DOHH2 (cell line): ENCODE results near the gene PRRC2A.

Source experiments
- H3F3A ChIP-seq: fragments of 200-600 bp; sonication (generic), shearing (Covaris generic); 2 replicates; pipeline ENCODE4 v1.6.0; 2016; ENCODE audit warnings: antibody characterized with exemption, mild to moderate bottlenecking; ENCODE audit not compliant: control insufficient read depth, insufficient read depth
- H3K27ac ChIP-seq: fragments of 200-600 bp; sonication (generic); 2 replicates; pipeline ENCODE4 v1.5.1; 2014; ENCODE audit warnings: low read depth, mild to moderate bottlenecking, low read length, moderate library complexity
- H3K27me3 ChIP-seq: fragments of 200-600 bp; sonication (generic); 2 replicates; pipeline ENCODE4 v1.6.1; 2014; ENCODE audit warnings: mild to moderate bottlenecking, low read length, mixed read lengths; ENCODE audit not compliant: control insufficient read depth
- H3K36me3 ChIP-seq: fragments of 200-600 bp; sonication (generic); 2 replicates; pipeline ENCODE4 v1.6.1; 2014; ENCODE audit warnings: mild to moderate bottlenecking, low read length, moderate library complexity, mixed read lengths; ENCODE audit not compliant: control insufficient read depth
- H3K4me1 ChIP-seq: fragments of 200-600 bp; sonication (generic); 2 replicates; pipeline ENCODE4 v1.6.1; 2014; ENCODE audit warnings: mild to moderate bottlenecking, low read length, mixed read lengths; ENCODE audit not compliant: control insufficient read depth
- H3K4me2 ChIP-seq: fragments of 200-600 bp; sonication (generic); 2 replicates; pipeline ENCODE4 v1.6.0; 2014; ENCODE audit warnings: mild to moderate bottlenecking, low read length, moderate library complexity
- H3K4me3 ChIP-seq: fragments of 200-600 bp; sonication (generic); 2 replicates; pipeline ENCODE4 v1.5.1; 2014; ENCODE audit warnings: mild to moderate bottlenecking, low read length, mixed read lengths
- H3K79me2 ChIP-seq: fragments of 200-600 bp; sonication (generic); 2 replicates; pipeline ENCODE4 v1.6.1; 2014; ENCODE audit warnings: mild to moderate bottlenecking, low read length, mixed read lengths; ENCODE audit not compliant: control insufficient read depth
- H3K9me2 ChIP-seq: fragments of 200-600 bp; sonication (generic); replicated peaks from 2 replicates; pipeline ENCODE4 v1.6.1; 2014; ENCODE audit warnings: mild to moderate bottlenecking, low read length, mixed read lengths; ENCODE audit not compliant: control insufficient read depth
- H3K9me3 ChIP-seq: fragments of 200-600 bp; sonication (generic); 2 replicates; pipeline ENCODE4 v1.6.1; 2014; ENCODE audit warnings: antibody characterized with exemption, low read length, mixed read lengths; ENCODE audit not compliant: control insufficient read depth, insufficient read depth
- H4K20me1 ChIP-seq: fragments of 200-600 bp; sonication (generic); 2 replicates; pipeline ENCODE4 v1.6.0; 2014; ENCODE audit warnings: low read depth, mild to moderate bottlenecking, antibody characterized with exemption, low read length, moderate library complexity; ENCODE audit not compliant: control insufficient read depth, insufficient read depth
- CTCF ChIP-seq: fragments of 200-600 bp; sonication (generic); IDR thresholded peaks from one replicate; pipeline ENCODE4 v1.5.1; 2014; ENCODE audit warnings: antibody characterized with exemption, mild to moderate bottlenecking, low read depth, low read length; ENCODE audit not compliant: poor library complexity, severe bottlenecking
- EZH2phosphoT487 ChIP-seq: fragments of 200-600 bp; sonication (generic); IDR thresholded peaks from 2 replicates; pipeline ENCODE4 v1.6.1; 2017; ENCODE audit warnings: borderline replicate concordance, mild to moderate bottlenecking, antibody characterized with exemption, low read length, moderate library complexity, mixed read lengths

Gene PRRC2A

GRCh38 chr6:31592396-31592771, 28.1 kb upstream of the PRRC2A start:
- no peak overlapping the region for H3K4me3 ChIP-seq
- H3K27me3 ChIP-seq, result 0 out of 2 replicates have a peak, but pooled peaks cover 2% of the 10 kb centered on the region
- H3K4me2 ChIP-seq, result no peak overlapping the region
- H3K79me2 ChIP-seq, result no peaks in the 10 kb centered on the region
- H3K4me1 ChIP-seq, result peaks cover 19% of the 10 kb centered on the region
- H4K20me1 ChIP-seq, result no peaks in the 10 kb centered on the region
- no peak overlapping the region for H3K27ac ChIP-seq
- TF ChIP-seq EZH2phosphoT487, result no peak
- TF ChIP-seq CTCF, result no peak
- no peaks in the 10 kb centered on the region for H3K9me2 ChIP-seq
- H3K36me3 ChIP-seq, result no peaks in the 10 kb centered on the region
- no peaks in the 10 kb centered on the region for H3K9me3 ChIP-seq
- peaks cover 6% of the 10 kb centered on the region; the same call in 1 of the 2 replicates for H3F3A ChIP-seq

GRCh38 chr6:31597006-31597405, 23.5 kb upstream of the PRRC2A start:
- no peaks in the 10 kb centered on the region for H4K20me1 ChIP-seq
- TF ChIP-seq CTCF (peak; percentile 57), EZH2phosphoT487 (no peak)
- H3K4me2 ChIP-seq, result no peak overlapping the region
- H3F3A ChIP-seq, result peaks cover 3% of the 10 kb centered on the region; the same call in 1 of the 2 replicates
- H3K27me3 ChIP-seq, result no peaks in the 10 kb centered on the region
- H3K9me3 ChIP-seq, result no peaks in the 10 kb centered on the region
- no peaks in the 10 kb centered on the region for H3K36me3 ChIP-seq
- H3K4me1 ChIP-seq, result peaks cover 22% of the 10 kb centered on the region
- H3K4me3 ChIP-seq, result no peak overlapping the region
- H3K27ac ChIP-seq, result no peak overlapping the region
- no peaks in the 10 kb centered on the region for H3K79me2 ChIP-seq
- H3K9me2 ChIP-seq, result no peaks in the 10 kb centered on the region

- Histone ChIP-seq H3K27me3 (no peaks in the 10 kb centered on the region), H3K27ac (no peak overlapping the region), H3F3A (no peaks in the 10 kb centered on the region; the same call in 1 of the 2 replicates), H3K9me2 (no peaks in the 10 kb centered on the region), H4K20me1 (no peaks in the 10 kb centered on the region), H3K36me3 (no peaks in the 10 kb centered on the region), H3K4me3 (no peak overlapping the region), H3K4me1 (no peaks in the 10 kb centered on the region), H3K9me3 (no peaks in the 10 kb centered on the region), H3K79me2 (no peaks in the 10 kb centered on the region), H3K4me2 (no peak overlapping the region)
- TF ChIP-seq EZH2phosphoT487 (no peak), CTCF (no peak)
These were observed 13.2 kb upstream of the PRRC2A start for GRCh38 chr6:31607317-31607716.
